ENCODE measurements around the gene P3H3. TPM values are rescaled to one million over a fixed set of nuclear protein-coding genes. Genes with fewer than 3 reads are reported as not detected.
"Not testable (repeated sequence)": the region's sequence is repeated elsewhere in the genome, so short reads cannot be mapped to it uniquely, and the experiment has no call there.

The P3H3 gene
- total RNA-seq, 2 donors from 2014 or later, result 25.7 to 28.8 TPM

DNA sequence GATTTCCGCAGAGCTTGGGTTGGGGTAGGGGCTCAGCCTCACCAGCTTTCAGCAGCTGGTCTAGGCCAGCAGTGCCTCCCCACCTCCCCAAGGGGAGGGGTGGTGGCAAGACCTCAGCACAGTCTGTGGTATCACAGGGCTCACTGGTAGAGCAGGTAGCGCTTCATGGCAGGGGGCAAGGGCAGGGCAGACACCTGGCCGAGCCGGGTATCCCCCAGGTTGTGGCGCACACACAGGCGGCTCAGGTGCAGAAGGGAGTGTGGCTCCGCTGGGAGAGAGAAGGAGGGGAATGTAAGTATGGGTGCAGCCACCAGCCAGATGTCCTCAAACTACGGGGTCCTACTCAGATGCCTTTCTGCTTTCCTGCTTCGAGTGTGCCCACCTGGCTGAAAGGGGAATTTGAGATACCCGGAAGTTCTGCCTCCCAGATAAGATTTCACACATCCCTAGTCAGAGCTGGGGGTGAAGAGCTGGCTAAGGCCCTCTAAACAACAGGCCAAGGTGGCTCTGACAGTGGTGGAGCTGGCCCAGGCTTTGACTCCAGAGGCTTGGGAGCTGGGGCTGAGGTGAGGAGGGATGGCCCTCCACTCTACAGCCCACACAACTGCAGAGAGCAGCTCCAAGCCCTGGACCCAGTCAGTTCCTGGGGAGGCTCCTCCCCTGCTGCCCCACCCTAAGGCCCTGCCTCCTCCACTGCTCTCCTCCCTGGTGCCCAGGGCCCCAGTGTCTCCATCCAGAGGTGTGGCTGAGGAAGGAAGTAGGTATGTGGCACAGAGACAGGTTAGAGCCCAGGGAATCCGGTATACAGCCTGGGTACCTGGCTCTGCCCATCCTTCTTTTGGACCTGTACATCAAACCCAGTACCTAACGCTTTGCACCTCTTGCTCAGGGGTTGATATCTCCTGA is 43.1 kb downstream of the P3H3 start:
- peak overlapping the region; percentile 68 to 75 for H3K27ac ChIP-seq
- intact Hi-C loops (cut with DNase I), result loop anchor here (10.0 kb wide), 2 partner anchors 63 to 93 kb away; no protein-coding TSS in a partner anchor
- H3K4me1 ChIP-seq (replicated peaks), result peaks cover 16% of the 10 kb centered on the region
- no peaks in the 10 kb centered on the region for H3K27me3 ChIP-seq (replicated peaks; ENCODE audit: insufficient read depth)
- TF ChIP-seq, protein P1, sequence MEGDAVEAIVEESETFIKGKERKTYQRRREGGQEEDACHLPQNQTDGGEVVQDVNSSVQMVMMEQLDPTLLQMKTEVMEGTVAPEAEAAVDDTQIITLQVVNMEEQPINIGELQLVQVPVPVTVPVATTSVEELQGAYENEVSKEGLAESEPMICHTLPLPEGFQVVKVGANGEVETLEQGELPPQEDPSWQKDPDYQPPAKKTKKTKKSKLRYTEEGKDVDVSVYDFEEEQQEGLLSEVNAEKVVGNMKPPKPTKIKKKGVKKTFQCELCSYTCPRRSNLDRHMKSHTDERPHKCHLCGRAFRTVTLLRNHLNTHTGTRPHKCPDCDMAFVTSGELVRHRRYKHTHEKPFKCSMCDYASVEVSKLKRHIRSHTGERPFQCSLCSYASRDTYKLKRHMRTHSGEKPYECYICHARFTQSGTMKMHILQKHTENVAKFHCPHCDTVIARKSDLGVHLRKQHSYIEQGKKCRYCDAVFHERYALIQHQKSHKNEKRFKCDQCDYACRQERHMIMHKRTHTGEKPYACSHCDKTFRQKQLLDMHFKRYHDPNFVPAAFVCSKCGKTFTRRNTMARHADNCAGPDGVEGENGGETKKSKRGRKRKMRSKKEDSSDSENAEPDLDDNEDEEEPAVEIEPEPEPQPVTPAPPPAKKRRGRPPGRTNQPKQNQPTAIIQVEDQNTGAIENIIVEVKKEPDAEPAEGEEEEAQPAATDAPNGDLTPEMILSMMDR (IDR thresholded peaks at IDR 0.05), result no peak
- TF ChIP-seq POLR2AphosphoS5 (IDR thresholded peaks at IDR 0.05), result no peak
- no peak for TF ChIP-seq POLR2A (IDR thresholded peaks at IDR 0.05)
- H3K4me3 ChIP-seq, result no peak overlapping the region
- DNase-seq (ENCODE audit: low spot score), result no peak
- no peaks in the 10 kb centered on the region for H3K9me3 ChIP-seq
- peaks cover 0 to 3% of the 10 kb centered on the region in 2 donors for H3K36me3 ChIP-seq
- 70% methylated on average over 12 of the region's 12 CpGs for WGBS

DNA sequence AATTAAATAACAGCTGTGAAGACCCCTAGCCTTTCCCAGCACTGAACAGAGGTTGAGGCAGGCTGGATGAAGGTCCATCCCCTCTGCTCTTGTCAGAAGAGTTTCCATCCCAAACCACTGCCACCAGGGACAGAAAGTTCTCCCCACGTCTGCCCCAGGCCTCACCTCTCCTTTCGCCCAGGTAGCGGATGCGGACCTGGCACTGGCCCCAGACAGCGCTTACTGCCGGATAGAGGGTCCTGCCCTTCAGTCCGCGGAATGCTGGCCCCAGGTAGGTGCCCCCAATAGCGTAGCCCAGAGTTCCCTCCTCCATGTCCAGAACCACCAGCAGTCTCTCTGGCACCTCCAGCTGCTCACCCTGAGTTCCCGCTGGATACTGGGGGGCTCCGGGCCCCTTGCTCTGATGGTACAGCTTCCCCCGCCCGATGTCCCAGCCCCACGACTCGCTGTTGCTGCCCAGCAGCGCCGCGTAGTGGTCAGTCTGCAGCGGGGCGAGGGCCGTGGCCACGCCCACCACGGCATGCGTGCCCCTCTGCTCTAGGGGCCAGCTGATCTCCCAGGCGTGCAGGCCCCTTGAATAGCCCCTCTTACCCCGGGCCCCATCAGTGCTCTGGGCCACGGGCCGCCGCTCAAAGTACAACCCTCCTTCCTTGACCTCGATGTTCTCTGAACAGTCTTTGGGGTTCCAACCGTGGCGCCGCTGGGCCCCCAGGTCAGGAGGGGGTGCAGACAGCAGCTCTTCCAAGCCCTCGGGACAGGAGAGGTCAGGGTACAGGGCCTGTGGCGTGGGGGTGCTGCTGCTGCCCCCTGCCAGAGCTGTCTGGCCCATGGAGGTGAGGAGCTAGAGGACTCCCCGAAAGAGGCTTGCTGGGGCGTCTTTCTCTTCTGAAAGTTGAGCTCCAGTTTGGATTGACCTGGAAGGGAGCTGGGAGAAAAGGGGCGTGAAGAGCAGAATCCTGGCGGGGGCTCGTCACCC is 44.2 kb downstream of the P3H3 start:
- intact Hi-C loops (cut with DNase I), result loop anchor here (1.0 to 10.0 kb wide), 3 partner anchors 19 to 92 kb away; no protein-coding TSS in a partner anchor
- WGBS, result 1% methylated on average over 40 of the region's 40 CpGs
- H3K9me3 ChIP-seq, result no peaks in the 10 kb centered on the region
- peak; percentile 70 for DNase-seq (ENCODE audit: low spot score)
- peaks cover 16% of the 10 kb centered on the region for H3K4me1 ChIP-seq (replicated peaks)
- H3K36me3 ChIP-seq, result peaks cover 0 to 3% of the 10 kb centered on the region in 2 donors
- H3K27me3 ChIP-seq (replicated peaks; ENCODE audit: insufficient read depth), result no peaks in the 10 kb centered on the region
- peak overlapping the region; percentile 68 to 75 for H3K27ac ChIP-seq
- H3K4me3 ChIP-seq, result peak overlapping the region; percentile 49 to 71
- TF ChIP-seq, protein P1 (IDR thresholded peaks at IDR 0.05), result peak; percentile 78 to 94 (median 87)
- TF ChIP-seq POLR2AphosphoS5 (IDR thresholded peaks at IDR 0.05), result no peak
- no peak for TF ChIP-seq POLR2A (IDR thresholded peaks at IDR 0.05)

DNA sequence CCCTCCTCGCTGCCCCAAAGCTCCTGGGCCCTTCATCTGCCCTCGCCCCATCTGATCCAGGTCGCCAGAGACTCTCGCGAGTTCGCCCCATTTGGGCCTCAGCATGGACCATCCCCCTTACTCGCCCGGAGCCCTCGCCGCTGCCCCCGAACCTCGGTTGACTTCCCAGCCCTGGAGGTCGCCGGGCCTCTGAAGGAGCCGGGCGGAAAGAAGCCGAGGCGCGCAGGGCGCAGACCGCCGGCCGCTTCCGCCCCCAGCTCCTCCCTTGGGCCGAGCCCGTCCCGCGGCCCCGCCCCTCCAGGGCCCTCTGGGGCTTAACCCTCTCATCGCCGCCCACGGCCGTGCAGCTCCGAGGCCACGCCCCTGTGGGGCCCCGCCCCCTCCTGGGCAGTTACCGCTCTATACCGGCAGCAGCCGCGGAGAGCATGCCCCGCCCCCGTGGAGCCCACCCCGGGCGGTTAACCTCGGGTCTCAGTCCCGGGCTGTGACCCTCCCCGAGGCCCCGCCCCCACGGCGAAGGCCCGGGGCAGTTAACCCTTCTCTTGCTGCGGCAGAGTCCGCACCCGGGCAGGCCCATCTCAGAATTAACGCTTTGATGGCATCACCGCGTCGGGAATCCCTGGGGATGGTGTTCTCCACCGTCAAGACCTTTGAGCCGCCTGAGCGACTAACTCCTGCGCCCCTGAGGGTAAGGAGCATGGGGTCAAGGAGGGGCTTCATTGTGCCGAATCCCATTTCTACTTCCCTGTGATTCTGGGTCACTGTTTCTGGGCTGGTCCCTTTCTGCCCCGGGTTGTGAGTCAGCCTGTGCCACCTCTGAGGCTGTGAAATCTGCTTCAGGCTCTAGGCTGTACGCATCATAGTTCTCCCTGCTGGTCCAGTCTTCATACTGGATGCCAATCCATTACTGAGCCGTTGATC is 45.1 kb downstream of the P3H3 start, which contains the start of gene SPSB2:
TSS of gene SPSB2 (minus strand) at position 210 of the 921 bp plus-strand sequence. CDS start 402 bp downstream, outside the sequence.
- intact Hi-C loops (cut with DNase I), result loop anchor here (1.0 to 10.0 kb wide), 3 partner anchors 18 to 91 kb away; no protein-coding TSS in a partner anchor
- Histone ChIP-seq H3K36me3 (peaks cover 0 to 3% of the 10 kb centered on the region in 2 donors), H3K27ac (peak within 1 kb of the TSS; percentile 68 to 75), H3K4me3 (peak within 1 kb of the TSS; percentile 49 to 71), H3K27me3 (replicated peaks; ENCODE audit: insufficient read depth) (no peaks in the 10 kb centered on the region), H3K4me1 (replicated peaks) (peaks cover 13% of the 10 kb centered on the region), H3K9me3 (no peaks in the 10 kb centered on the region)
- TF ChIP-seq, protein P1 (IDR thresholded peaks at IDR 0.05), result peak in 2 of 4 experiments; percentile 16 to 37
- TF ChIP-seq POLR2A (IDR thresholded peaks at IDR 0.05) (peak; percentile 69), POLR2AphosphoS5 (IDR thresholded peaks at IDR 0.05) (peak; percentile 81)
- peak; percentile 93 for DNase-seq (ENCODE audit: low spot score)
- under 1% methylated on average over 43 of the region's 66 CpGs for WGBS

DNA sequence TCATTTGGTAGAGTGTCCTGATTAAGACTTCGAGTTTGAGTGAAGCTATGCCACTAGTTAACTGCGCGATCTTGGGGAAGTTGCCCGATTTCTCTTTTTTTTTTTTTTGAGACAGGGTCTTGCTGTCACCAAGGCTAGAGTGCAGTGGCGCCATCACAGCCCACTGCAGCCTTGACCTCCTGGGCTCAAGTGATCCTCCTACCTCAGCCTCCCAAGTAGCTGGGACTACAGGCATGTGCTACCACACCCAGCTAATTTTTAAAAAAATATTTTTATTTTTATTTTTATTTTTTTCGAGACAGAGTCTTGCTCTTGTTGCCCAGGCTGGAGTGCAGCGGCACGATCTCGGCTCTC is 45.8 kb downstream of the P3H3 start:
- not testable (repeated sequence) for H3K27me3 ChIP-seq (replicated peaks; ENCODE audit: insufficient read depth); H3K4me1 ChIP-seq (replicated peaks); H3K36me3 ChIP-seq; H3K9me3 ChIP-seq; DNase-seq (ENCODE audit: low spot score)
- 53% methylated on average over 9 of the region's 9 CpGs for WGBS
- H3K4me3 ChIP-seq, result peak overlapping the region; percentile 49 to 71
- peak overlapping the region; percentile 68 to 75 for H3K27ac ChIP-seq
- intact Hi-C loops (cut with DNase I), result loop anchor here (10.0 kb wide), 2 partner anchors 61 to 91 kb away; no protein-coding TSS in a partner anchor

DNA sequence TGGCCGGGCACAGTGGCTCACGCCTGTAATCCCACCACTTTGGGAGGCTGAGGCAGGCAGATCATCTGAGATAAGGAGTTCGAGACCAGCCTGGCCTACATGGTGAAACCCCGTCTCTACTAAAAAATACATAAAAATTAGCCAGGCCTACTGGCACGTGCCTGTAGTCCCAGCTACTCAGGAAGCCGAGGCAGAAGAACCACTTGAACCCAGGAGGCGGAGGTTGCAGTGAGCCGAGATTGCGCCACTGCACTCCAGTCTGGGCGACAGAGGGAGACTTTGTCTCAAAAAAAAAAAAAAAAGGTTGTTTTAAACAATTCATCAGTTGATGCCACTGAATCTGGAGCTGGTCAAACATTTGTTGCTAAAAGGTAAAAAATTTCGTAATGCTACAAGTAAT is 51.6 kb downstream of the P3H3 start:
- not testable (repeated sequence) for H3K4me3 ChIP-seq; H3K36me3 ChIP-seq; H3K9me3 ChIP-seq; DNase-seq (ENCODE audit: low spot score); H3K27ac ChIP-seq; H3K4me1 ChIP-seq (replicated peaks); H3K27me3 ChIP-seq (replicated peaks; ENCODE audit: insufficient read depth)
- 95% methylated on average over 11 of the region's 11 CpGs for WGBS
- intact Hi-C loops (cut with DNase I), result loop anchor here (10.0 kb wide), 2 partner anchors 55 to 85 kb away; no protein-coding TSS in a partner anchor
